IMR-90 (cell line): ENCODE results near the gene IQSEC1.

Experiments
- BHLHE40 ChIP-seq: fragments of 150-350 bp; IDR thresholded peaks from 2 replicates; pipeline ENCODE4 v1.6.1; 2016; ENCODE audit warnings: mild to moderate bottlenecking, low read depth, low read length
- CEBPB ChIP-seq: IDR thresholded peaks from 2 replicates; pipeline ENCODE4 v1.6.1; 2012; ENCODE audit warnings: low read depth, low read length, improper control_type of control experiment
- CTCF ChIP-seq: conservative IDR thresholded peaks from 2 replicates; pipeline ENCODE4 v1.5.1; 2012; ENCODE audit warnings: mild to moderate bottlenecking, low read depth, low read length, improper control_type of control experiment
- RCOR1 ChIP-seq: IDR thresholded peaks from 2 replicates; pipeline ENCODE4 v1.6.1; 2012; ENCODE audit warnings: mild to moderate bottlenecking, low read length, improper control_type of control experiment; ENCODE audit not compliant: insufficient replicate concordance

DNA sequence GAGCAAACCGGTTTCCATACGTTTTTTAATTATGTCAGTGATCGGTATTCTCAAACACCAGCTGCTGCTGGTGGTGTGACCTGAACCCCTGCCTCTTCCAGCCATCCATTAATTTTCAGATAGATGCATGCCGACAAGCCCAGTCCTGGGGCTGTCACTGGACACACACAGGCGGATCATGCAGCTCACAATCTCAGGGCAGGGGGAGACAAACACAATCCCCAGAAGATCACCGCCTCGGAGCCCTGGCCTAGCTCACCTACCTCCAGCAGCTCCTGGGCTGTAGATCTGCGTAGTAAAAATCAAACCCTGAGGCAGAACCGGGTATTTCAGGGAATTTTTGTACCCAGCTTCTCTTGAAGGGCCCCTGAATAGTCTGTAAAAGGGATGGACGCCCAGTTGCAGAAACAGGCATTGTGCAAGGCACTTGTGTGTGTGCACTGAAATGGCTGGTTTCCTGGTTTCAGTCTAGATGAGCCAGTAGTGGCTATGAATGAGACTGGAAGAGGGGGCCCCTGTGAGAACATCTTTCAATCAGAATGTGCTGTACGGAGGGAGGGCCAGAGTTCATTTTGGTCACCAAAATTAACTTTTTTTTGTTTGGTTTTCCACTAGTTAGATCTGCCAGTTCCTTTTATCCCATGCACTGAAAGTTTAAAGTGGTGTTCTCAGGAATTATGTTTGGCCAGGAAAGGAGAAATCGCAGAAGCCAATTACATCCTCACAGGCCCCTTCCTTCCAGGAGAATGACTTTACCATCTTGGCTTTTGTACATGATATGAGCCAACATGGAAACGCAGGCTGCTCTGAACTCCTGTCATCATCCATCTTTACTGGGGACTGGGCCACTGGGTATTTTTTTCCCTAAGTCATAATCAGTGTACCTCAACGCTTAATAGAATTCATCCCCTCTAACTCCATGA is 176.9 kb downstream of the IQSEC1 start:
- no peak for TF ChIP-seq CEBPB
- TF ChIP-seq CTCF = no peak
- TF ChIP-seq BHLHE40 = no peak
- no peak for TF ChIP-seq RCOR1
